ENCODE measurements around the gene DEGS1. TPM values are rescaled to one million over a fixed set of nuclear protein-coding genes. Genes with fewer than 3 reads are reported as not detected.

DEGS1 gene
- polyA plus RNA-seq, 1 donor from 2014 or later = 53.7 TPM

GRCh38 chr1:224162768-224163167 lies 20.3 kb upstream of the DEGS1 start:
- Histone ChIP-seq H3K79me2 (replicated peaks; ENCODE audit: insufficient read depth, low read length) (no peaks in the 10 kb centered on the region), H3K4me2 (ENCODE audit: low read length) (no peak overlapping the region), H3K4me3 (ENCODE audit: low read length) (no peak overlapping the region), H3K9ac (ENCODE audit: low read length) (no peak overlapping the region), H3K9me3 (ENCODE audit: low read length) (no peaks in the 10 kb centered on the region), H3K27ac (ENCODE audit: low read length) (no peak overlapping the region), H3K27me3 (ENCODE audit: insufficient read depth, low read depth, low read length) (no peaks in the 10 kb centered on the region), H3K9me2 (ENCODE audit: insufficient read depth, low read length) (no peaks in the 10 kb centered on the region), H2AFZ (ENCODE audit: low read depth, low read length) (no peak overlapping the region), H3F3A (ENCODE audit: insufficient read depth, low read length, poor library complexity, severe bottlenecking) (no peaks in the 10 kb centered on the region), H3K36me3 (ENCODE audit: insufficient read depth, low read length) (peaks cover 7% of the 10 kb centered on the region), H4K20me1 (ENCODE audit: insufficient read depth) (no peaks in the 10 kb centered on the region)
- TF ChIP-seq TAF1 (IDR thresholded peaks at IDR 0.05; ENCODE audit: low read depth) (no peak), EZH2 (IDR thresholded peaks at IDR 0.05; ENCODE audit: borderline replicate concordance, insufficient read depth, low read length, poor library complexity, severe bottlenecking) (no peak), POLR2AphosphoS5 (IDR thresholded peaks at IDR 0.05) (no peak)

- no peak overlapping the region for H3K9ac ChIP-seq (ENCODE audit: low read length)
- no peak overlapping the region for H3K4me3 ChIP-seq (ENCODE audit: low read length)
- H3K4me2 ChIP-seq (ENCODE audit: low read length) = no peak overlapping the region
- no peaks in the 10 kb centered on the region for H3K9me2 ChIP-seq (ENCODE audit: insufficient read depth, low read length)
- no peak for TF ChIP-seq MXI1 (conservative IDR thresholded peaks at IDR 0.05; ENCODE audit: poor library complexity, severe bottlenecking)
- no peak for TF ChIP-seq CTCF (IDR thresholded peaks at IDR 0.05; ENCODE audit: poor library complexity, severe bottlenecking)
- TF ChIP-seq TAF1 (IDR thresholded peaks at IDR 0.05; ENCODE audit: low read depth) = no peak
- TF ChIP-seq EP300 (conservative IDR thresholded peaks at IDR 0.05; ENCODE audit: poor library complexity, severe bottlenecking) = no peak
- H2AFZ ChIP-seq (ENCODE audit: low read depth, low read length) = no peak overlapping the region
- H3K27me3 ChIP-seq (ENCODE audit: insufficient read depth, low read depth, low read length) = no peaks in the 10 kb centered on the region
- H3F3A ChIP-seq (ENCODE audit: insufficient read depth, low read length, poor library complexity, severe bottlenecking) = no peaks in the 10 kb centered on the region
- no peak overlapping the region for H3K27ac ChIP-seq (ENCODE audit: low read length)
- no peaks in the 10 kb centered on the region for H3K9me3 ChIP-seq (ENCODE audit: low read length)
- H3K79me2 ChIP-seq (replicated peaks; ENCODE audit: insufficient read depth, low read length) = no peaks in the 10 kb centered on the region
- H4K20me1 ChIP-seq (ENCODE audit: insufficient read depth) = no peaks in the 10 kb centered on the region
- peaks cover 7% of the 10 kb centered on the region for H3K36me3 ChIP-seq (ENCODE audit: insufficient read depth, low read length)
These were observed 19.7 kb upstream of the DEGS1 start for GRCh38 chr1:224163311-224163710.

- Histone ChIP-seq H4K20me1 (ENCODE audit: insufficient read depth) (no peaks in the 10 kb centered on the region), H3K36me3 (ENCODE audit: insufficient read depth, low read length) (no peaks in the 10 kb centered on the region), H3K9me3 (ENCODE audit: low read length) (no peaks in the 10 kb centered on the region), H3K9ac (ENCODE audit: low read length) (no peak overlapping the region), H2AFZ (ENCODE audit: low read depth, low read length) (no peak overlapping the region), H3K27ac (ENCODE audit: low read length) (no peak overlapping the region), H3K79me2 (replicated peaks; ENCODE audit: insufficient read depth, low read length) (no peaks in the 10 kb centered on the region), H3K27me3 (ENCODE audit: insufficient read depth, low read depth, low read length) (no peaks in the 10 kb centered on the region), H3F3A (ENCODE audit: insufficient read depth, low read length, poor library complexity, severe bottlenecking) (no peaks in the 10 kb centered on the region), H3K4me3 (ENCODE audit: low read length) (no peak overlapping the region), H3K4me2 (ENCODE audit: low read length) (no peak overlapping the region), H3K9me2 (ENCODE audit: insufficient read depth, low read length) (no peaks in the 10 kb centered on the region)
- TF ChIP-seq REST (IDR thresholded peaks at IDR 0.05; ENCODE audit: borderline replicate concordance) (no peak), CTCF (IDR thresholded peaks at IDR 0.05; ENCODE audit: poor library complexity, severe bottlenecking) (no peak), EZH2 (IDR thresholded peaks at IDR 0.05; ENCODE audit: borderline replicate concordance, insufficient read depth, low read length, poor library complexity, severe bottlenecking) (no peak), POLR2AphosphoS5 (IDR thresholded peaks at IDR 0.05) (no peak), EP300 (conservative IDR thresholded peaks at IDR 0.05; ENCODE audit: poor library complexity, severe bottlenecking) (no peak), MXI1 (conservative IDR thresholded peaks at IDR 0.05; ENCODE audit: poor library complexity, severe bottlenecking) (no peak), TAF1 (IDR thresholded peaks at IDR 0.05; ENCODE audit: low read depth) (no peak), SMC3 (conservative IDR thresholded peaks at IDR 0.05; ENCODE audit: poor library complexity) (no peak), RAD21 (conservative IDR thresholded peaks at IDR 0.05) (no peak)
These were observed 14.1 kb upstream of the DEGS1 start for GRCh38 chr1:224168859-224169380.

Data from neural cell (in vitro differentiated cells).